Ascending aorta (tissue), 2 donors: ENCODE data around the gene SPEM1. TPM values are rescaled to one million over a fixed set of nuclear protein-coding genes. Genes with fewer than 3 reads are reported as not detected.

Experiments
- DNase-seq, 2 donors: peaks; one replicate each; pipeline ENCODE4 v3.0.0-alpha.2; 2019; ENCODE audit warnings: low spot score in 2 of 2
- H3K27ac ChIP-seq, 2 donors: fragments of 200-600 bp; sonication (generic); one replicate each; pipeline ENCODE4 v1.5.1; 2016 to 2017; ENCODE audit warnings: mild to moderate bottlenecking in 1 of 2
- H3K27me3 ChIP-seq: fragments of 200-600 bp; sonication (generic); one replicate; pipeline ENCODE4 v1.5.1; 2017
- H3K36me3 ChIP-seq, 2 donors: fragments of 200-600 bp; sonication (generic); one replicate each; pipeline ENCODE4 v1.5.1; 2016
- H3K4me1 ChIP-seq, 2 donors: fragments of 200-600 bp; sonication (generic); one replicate each; pipeline ENCODE4 v1.5.1; 2016 to 2017; ENCODE audit warnings: mild to moderate bottlenecking in 1 of 2
- H3K4me3 ChIP-seq, 2 donors: fragments of 200-600 bp; sonication (generic); one replicate each; pipeline ENCODE4 v1.5.1; 2016 to 2017; ENCODE audit warnings: mild to moderate bottlenecking in 1 of 2
- H3K9me3 ChIP-seq, 2 donors: fragments of 200-600 bp; sonication (generic); one replicate each; pipeline ENCODE4 v1.5.1; 2016
- CTCF ChIP-seq, 3 experiments: fragments of 200-600 bp in 2 of 3; fragments of 450-650 bp in 1 of 3; sonication (generic) in 2 of 3; IDR thresholded peaks; one replicate each; pipeline ENCODE4 v1.5.1; 2016 to 2019; ENCODE audit warnings: antibody characterized with exemption in 3 of 3, mild to moderate bottlenecking in 1 of 3, moderate library complexity in 1 of 3
- intact Hi-C: fragments of 100-400 bp; cut with DNase I; formaldehyde crosslinking; loops from one replicate; pipeline ENCODE4 v1.15.1; 2023
- total RNA-seq: library from RNA; depleted of rRNA; stranded (reverse); fragments of >200 nt; gene quantifications from one replicate; pipeline ENCODE4 v1.1.0, GENCODE V29; 2016

SPEM1 gene
- total RNA-seq, 1 donor from 2014 or later: not detected

- Histone ChIP-seq H3K9me3 (no peaks in the 10 kb centered on the region), H3K27ac (peak within 1 kb of the TSS; percentile 87 to 91), H3K27me3 (no peaks in the 10 kb centered on the region), H3K36me3 (peaks cover 8 to 24% of the 10 kb centered on the region in 2 donors), H3K4me1 (peaks cover 5 to 14% of the 10 kb centered on the region in 2 donors), H3K4me3 (peak within 1 kb of the TSS; percentile 78 to 85)
- peak; percentile 23 to 33 (median 25) for TF ChIP-seq CTCF (IDR thresholded peaks at IDR 0.05)
- DNase-seq: peak; percentile 56 to 90
- intact Hi-C loops: loop anchor here (1.0 to 2.0 kb wide), 2 partner anchors 10 to 66 kb away; partner anchors contain the start of genes NEURL4 and TMEM256
These were observed 25.5 kb upstream of the SPEM1 start, which contains the start of gene PLSCR3 for GRCh38 chr17:7394452-7395191. TSS of gene PLSCR3 (minus strand) at chr17:7394525. CDS start at chr17:7394110, 415 bp downstream.

DNA sequence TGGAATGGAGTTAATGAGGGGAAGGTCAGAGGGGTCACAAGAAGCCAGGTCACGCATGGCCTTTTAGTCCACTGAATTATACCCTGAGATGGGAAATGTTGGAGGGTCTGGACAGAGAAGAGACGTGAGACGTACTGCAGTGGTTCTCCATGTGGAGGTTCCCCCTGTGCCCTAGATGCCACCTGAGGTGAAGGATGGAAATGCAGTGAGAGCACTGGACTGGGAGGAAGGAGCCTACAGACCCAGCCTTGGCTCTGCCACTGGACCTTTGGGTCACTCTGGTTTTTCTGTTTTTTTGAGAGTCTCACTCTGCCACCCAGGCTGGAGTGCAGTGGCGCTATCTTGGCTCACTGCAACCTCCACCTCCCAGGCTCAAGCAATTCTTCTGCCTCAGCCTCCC is 24.0 kb upstream of the SPEM1 start:
- H3K4me1 ChIP-seq: peaks cover 5 to 14% of the 10 kb centered on the region in 2 donors
- H3K4me3 ChIP-seq: no peak overlapping the region
- no peak overlapping the region for H3K27ac ChIP-seq
- no peak for DNase-seq
- H3K36me3 ChIP-seq: peaks cover 2 to 12% of the 10 kb centered on the region in 2 donors
- H3K9me3 ChIP-seq: no peaks in the 10 kb centered on the region
- H3K27me3 ChIP-seq: no peaks in the 10 kb centered on the region
- intact Hi-C loops: no loop called here
- no peak for TF ChIP-seq CTCF (IDR thresholded peaks at IDR 0.05)

- Histone ChIP-seq H3K9me3 (no peaks in the 10 kb centered on the region), H3K27ac (no peak overlapping the region), H3K36me3 (no peaks in the 10 kb centered on the region), H3K4me1 (peaks cover under 1 to 25% of the 10 kb centered on the region in 2 donors), H3K4me3 (no peak overlapping the region), H3K27me3 (no peaks in the 10 kb centered on the region)
- DNase-seq: no peak
- intact Hi-C loops: no loop called here
- no peak for TF ChIP-seq CTCF (IDR thresholded peaks at IDR 0.05)
These were observed 21.5 kb upstream of the SPEM1 start for GRCh38 chr17:7398612-7399011.

DNA sequence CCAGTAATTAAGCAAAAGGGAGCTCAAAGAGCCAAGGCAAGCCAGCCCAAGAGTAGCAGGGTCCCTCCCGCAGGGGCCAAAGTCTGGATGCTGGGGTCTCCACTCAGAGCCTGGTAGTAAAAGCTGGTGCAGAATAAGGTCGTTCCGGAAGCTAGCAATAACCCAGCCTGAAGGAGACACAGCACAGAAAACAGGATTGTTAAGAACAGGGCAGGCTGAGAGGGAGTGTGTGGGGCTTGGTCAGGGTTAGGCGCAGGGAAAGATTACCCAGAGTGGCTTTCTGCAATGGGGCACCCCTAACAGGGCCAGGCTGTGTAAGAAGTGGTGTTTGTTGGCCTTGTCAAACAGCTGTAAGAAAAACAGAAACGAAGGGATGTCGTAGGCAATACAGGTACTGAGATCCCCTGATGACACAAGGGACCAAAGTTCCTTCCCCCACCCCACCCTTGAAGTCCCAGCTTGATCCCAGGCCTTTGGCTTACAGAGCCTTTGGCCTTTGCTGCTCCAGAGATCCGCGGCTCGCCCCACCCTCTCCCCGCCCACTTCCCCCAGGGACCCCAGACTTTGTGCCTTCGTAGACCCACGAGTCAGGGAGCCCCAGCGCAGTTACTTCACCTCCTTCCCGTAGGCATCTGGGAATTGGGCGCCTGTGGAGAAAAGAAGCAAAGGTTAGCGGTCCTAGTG is 16.9 kb upstream of the SPEM1 start:
- Histone ChIP-seq H3K9me3 (no peaks in the 10 kb centered on the region), H3K27me3 (no peaks in the 10 kb centered on the region), H3K36me3 (no peaks in the 10 kb centered on the region), H3K4me3 (peak overlapping the region; percentile 69 to 85), H3K4me1 (peaks cover 0 to 22% of the 10 kb centered on the region in 2 donors), H3K27ac (peak overlapping the region; percentile 87 to 92)
- DNase-seq: peak in 1 of 2 donors; percentile 86
- intact Hi-C loops: loop anchor here (1.0 to 10.0 kb wide), 2 partner anchors 73 to 282 kb away; partner anchors contain the start of genes TP53 and WRAP53
- TF ChIP-seq CTCF (IDR thresholded peaks at IDR 0.05): no peak

DNA sequence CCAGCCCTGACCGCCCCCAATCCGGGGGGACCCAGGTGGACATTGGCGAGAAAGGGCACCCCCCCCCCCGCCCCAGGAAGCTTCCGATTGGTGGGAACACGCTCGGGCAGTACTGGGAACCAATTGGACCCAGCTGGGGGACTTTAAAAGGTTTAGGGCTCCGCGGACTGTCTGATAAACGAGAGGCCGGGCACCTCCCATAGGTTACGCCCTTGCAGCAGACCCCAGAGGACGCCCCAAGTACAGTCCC is 16.5 kb upstream of the SPEM1 start:
- Histone ChIP-seq H3K4me3 (peak overlapping the region; percentile 69 to 85), H3K4me1 (peaks cover 0 to 22% of the 10 kb centered on the region in 2 donors), H3K27ac (peak overlapping the region; percentile 87 to 92), H3K9me3 (no peaks in the 10 kb centered on the region), H3K36me3 (no peaks in the 10 kb centered on the region), H3K27me3 (no peaks in the 10 kb centered on the region)
- no peak for TF ChIP-seq CTCF (IDR thresholded peaks at IDR 0.05)
- intact Hi-C loops: loop anchor here (1.0 to 10.0 kb wide), 2 partner anchors 73 to 281 kb away; partner anchors contain the start of genes TP53 and WRAP53
- DNase-seq: no peak
